ENCODE data around the gene ZGPAT. TPM values are rescaled to one million over a fixed set of nuclear protein-coding genes. Genes with fewer than 3 reads are reported as not detected.

The ZGPAT gene
- total and polyA plus RNA-seq, 10 of the 15 experiments (the other 5 are each of a cell fraction or from before 2014, with no cell fraction given), result 0.58 to 52.9 (median 18.0) TPM

- Histone ChIP-seq H3K27ac (ENCODE audit: control insufficient read depth, insufficient read depth) (no peak overlapping the region), H4K20me1 (ENCODE audit: control insufficient read depth, insufficient read depth) (no peaks in the 10 kb centered on the region), H3K27me3 (replicated peaks in 1 of 2; ENCODE audit: control insufficient read depth in 2 of 2, insufficient read depth in 2 of 2, low read length in 1 of 2) (no peaks in the 10 kb centered on the region), H3K79me2 (ENCODE audit: control insufficient read depth, insufficient read depth, low read length) (no peaks in the 10 kb centered on the region), H2AFZ (ENCODE audit: control insufficient read depth, low read depth, low read length) (no peak overlapping the region), H3K9me3 (replicated peaks; ENCODE audit: control insufficient read depth, insufficient read depth, low read length) (no peaks in the 10 kb centered on the region), H3K4me3 (no peak overlapping the region), H3K4me1 (ENCODE audit: control insufficient read depth, insufficient read depth, low read length) (peaks cover 16% of the 10 kb centered on the region), H3K9ac (ENCODE audit: control insufficient read depth, insufficient read depth, low read length) (no peak overlapping the region), H3K36me3 (ENCODE audit: control insufficient read depth in 2 of 2, insufficient read depth in 2 of 2, low read length in 1 of 2) (no peaks in the 10 kb centered on the region; a peak in 1 of 4 replicates), H3K4me2 (ENCODE audit: control insufficient read depth, insufficient read depth) (no peak overlapping the region)
- no TSS peak for BruUV-seq (replicated peaks)
- SMC1A ChIA-PET (ENCODE audit: uncharacterized antibody, unreplicated experiment), result interaction anchor here (1.6 kb wide), 1 partner anchor 39 kb away, joined by 4 read pairs; the partner anchor contains the start of gene LIME1
- intact Hi-C loops (cut with micrococcal nuclease; ENCODE audit: unreplicated experiment) (no loop called here), in situ Hi-C loops (cut with MboI) (no loop called here)
- no peak for FAIRE-seq
- RAD21 ChIA-PET (ENCODE audit: unreplicated experiment), result interaction anchor here (0.5 kb wide), 1 partner anchor 168 kb away, joined by 3 read pairs; the partner anchor contains the start of gene TPD52L2
- POLR2A ChIA-PET, result interaction anchor here (1.6 kb wide), 1 partner anchor 124 kb away, joined by 7 read pairs; no protein-coding TSS in a partner anchor
- DNase-seq (ENCODE audit: low read depth, low spot score), result no peak
- CTCF ChIA-PET, result interaction anchor here (0.7 kb wide), 1 partner anchor 10 kb away, joined by 3 read pairs; the partner anchor contains the start of genes ARFRP1 and ZGPAT
- no peak for ATAC-seq
- WGBS (ENCODE audit: insufficient coverage, insufficient replicate concordance, low lambda C conversion rate, missing lambda C conversion rate), result 70% methylated on average over 7 of the region's 7 CpGs
- TF ChIP-seq REST (IDR thresholded peaks at IDR 0.05; ENCODE audit: low read depth, low read length) (no peak), POLR2A (IDR thresholded peaks at IDR 0.05; ENCODE audit: low read depth, low read length) (peak; percentile 10), RELA (IDR thresholded peaks at IDR 0.05; ENCODE audit: borderline replicate concordance, partially characterized antibody) (no peak), MTA3 (IDR thresholded peaks at IDR 0.05; ENCODE audit: borderline replicate concordance, low read length) (0 out of 2 replicates have a peak, but pooled peaks have one; percentile 42), FOXK2 (IDR thresholded peaks at IDR 0.05) (no peak), PRDM15 (CRISPR knock-in tag; IDR thresholded peaks at IDR 0.05) (no peak), NFXL1 (IDR thresholded peaks at IDR 0.05; ENCODE audit: borderline replicate concordance) (no peak)
Observed at GRCh38 chr20:63697357-63697867, 10.4 kb upstream of the ZGPAT start.

Measured in GM12878 (cell line).